Bronchial epithelial cell (primary cell): Measurements from ENCODE around the gene AGBL5. TPM values are rescaled to one million over a fixed set of nuclear protein-coding genes. Genes with fewer than 3 reads are reported as not detected.
"Not testable (repeated sequence)": the region's sequence is repeated elsewhere in the genome, so short reads cannot be mapped to it uniquely, and the experiment has no call there.

Source experiments
- DNase-seq: peaks from one replicate; pipeline ENCODE4 v3.0.0-alpha.2; 2010; ENCODE audit warnings: low read depth
- FAIRE-seq: peaks from 2 replicates; lab custom pipeline; 2011; peaks lifted over from hg19 to GRCh38; lab: Jason Lieb, UNC
- H3K27me3 ChIP-seq: 2 replicates; pipeline ENCODE4 v1.5.1; 2011; ENCODE audit warnings: low read length; ENCODE audit not compliant: control insufficient read depth, insufficient read depth
- H3K36me3 ChIP-seq: 2 replicates; pipeline ENCODE4 v1.5.1; 2011; ENCODE audit warnings: low read length; ENCODE audit not compliant: control insufficient read depth, insufficient read depth
- H3K4me3 ChIP-seq: 2 replicates; pipeline ENCODE4 v1.5.1; 2011; ENCODE audit warnings: mild to moderate bottlenecking, low read depth, low read length, control low read depth
- total RNA-seq: library from RNA; depleted of rRNA; stranded (reverse); fragments of >200 nt; gene quantifications from 2 replicates; pipeline ENCODE4 v1.2.1, GENCODE V29; 2014
- TF ChIP-seq, protein P1 (sequence below): IDR thresholded peaks from 2 replicates; pipeline ENCODE4 v1.5.1; 2011; ENCODE audit warnings: mild to moderate bottlenecking, moderate library complexity, low read length, control low read depth, inconsistent platforms; ENCODE audit not compliant: insufficient read depth, severe bottlenecking

The AGBL5 gene
- total RNA-seq, 1 donor from 2014 or later = 9.2 TPM

DNA sequence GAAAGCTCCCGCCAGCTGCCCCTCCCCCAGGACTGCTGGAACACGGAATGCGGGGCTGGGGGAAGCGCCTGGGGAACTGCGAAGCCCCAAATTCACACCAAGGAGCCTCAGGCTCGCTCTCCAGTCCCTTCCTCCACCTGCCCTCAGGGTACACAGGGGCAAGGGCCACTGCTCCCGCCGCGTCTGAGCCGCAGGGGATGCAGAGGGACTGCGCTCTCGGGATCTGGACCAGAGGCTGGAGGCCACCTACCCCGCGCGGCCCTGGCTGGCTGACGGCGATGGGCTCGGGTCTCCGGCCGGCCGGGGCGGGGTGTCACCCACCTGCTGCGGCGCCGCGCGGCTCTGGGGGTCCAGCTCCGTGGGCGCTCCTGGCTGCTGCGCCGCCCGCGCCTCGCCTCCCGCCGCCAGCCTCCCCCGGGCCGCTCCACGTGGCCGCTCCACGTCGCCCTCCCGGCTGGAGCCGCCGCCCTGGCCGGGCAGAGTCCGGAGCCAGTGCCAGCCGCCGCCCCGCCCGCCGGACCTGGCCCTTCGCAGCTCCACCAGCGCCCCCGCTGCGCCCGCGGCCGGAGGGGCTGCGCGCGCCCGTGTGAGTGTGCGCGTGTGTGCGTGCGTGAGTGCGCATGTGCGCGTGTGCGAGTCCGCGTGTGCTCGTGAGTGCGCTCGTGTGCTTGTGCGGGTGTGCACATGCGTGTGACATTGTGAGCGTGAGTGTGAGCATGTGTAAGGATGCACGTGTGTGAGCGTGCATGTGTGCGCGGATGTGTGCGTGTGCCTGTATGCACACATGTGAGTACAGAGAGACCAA, 67.3 kb downstream of the AGBL5 start, which contains the start of gene CGREF1:
TSS of gene CGREF1 (minus strand) at position 604 of the 805 bp plus-strand sequence. CDS start 14,762 bp downstream, outside the sequence.
- Histone ChIP-seq H3K36me3 (no peaks in the 10 kb centered on the region), H3K27me3 (peaks cover 19% of the 10 kb centered on the region), H3K4me3 (peak within 1 kb of the TSS; percentile 28)
- TF ChIP-seq, protein P1, sequence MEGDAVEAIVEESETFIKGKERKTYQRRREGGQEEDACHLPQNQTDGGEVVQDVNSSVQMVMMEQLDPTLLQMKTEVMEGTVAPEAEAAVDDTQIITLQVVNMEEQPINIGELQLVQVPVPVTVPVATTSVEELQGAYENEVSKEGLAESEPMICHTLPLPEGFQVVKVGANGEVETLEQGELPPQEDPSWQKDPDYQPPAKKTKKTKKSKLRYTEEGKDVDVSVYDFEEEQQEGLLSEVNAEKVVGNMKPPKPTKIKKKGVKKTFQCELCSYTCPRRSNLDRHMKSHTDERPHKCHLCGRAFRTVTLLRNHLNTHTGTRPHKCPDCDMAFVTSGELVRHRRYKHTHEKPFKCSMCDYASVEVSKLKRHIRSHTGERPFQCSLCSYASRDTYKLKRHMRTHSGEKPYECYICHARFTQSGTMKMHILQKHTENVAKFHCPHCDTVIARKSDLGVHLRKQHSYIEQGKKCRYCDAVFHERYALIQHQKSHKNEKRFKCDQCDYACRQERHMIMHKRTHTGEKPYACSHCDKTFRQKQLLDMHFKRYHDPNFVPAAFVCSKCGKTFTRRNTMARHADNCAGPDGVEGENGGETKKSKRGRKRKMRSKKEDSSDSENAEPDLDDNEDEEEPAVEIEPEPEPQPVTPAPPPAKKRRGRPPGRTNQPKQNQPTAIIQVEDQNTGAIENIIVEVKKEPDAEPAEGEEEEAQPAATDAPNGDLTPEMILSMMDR = no peak
- DNase-seq (no peak), FAIRE-seq (no peak)

DNA sequence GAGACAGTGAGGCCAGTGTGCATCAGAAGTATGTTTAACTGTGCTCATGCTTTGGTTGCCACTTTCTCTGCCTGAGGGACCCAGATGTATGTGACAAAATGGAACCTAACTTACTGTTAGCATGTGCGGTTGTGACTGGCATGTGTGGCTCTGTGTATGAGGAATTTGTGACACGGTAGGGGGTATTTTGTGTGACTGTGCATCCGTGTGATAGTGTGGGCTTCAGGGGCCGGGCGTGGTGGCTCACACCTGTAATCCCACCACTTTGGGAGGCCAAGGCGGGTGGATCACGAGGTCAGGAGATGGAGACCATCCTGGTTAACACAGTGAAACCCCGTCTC, 67.8 kb downstream of the AGBL5 start:
- H3K36me3 ChIP-seq, FAIRE-seq, DNase-seq: not testable (repeated sequence)
- Histone ChIP-seq H3K4me3 (peak overlapping the region; percentile 25), H3K27me3 (peaks cover 19% of the 10 kb centered on the region)

Other genes starting within 250 kb of the AGBL5 start
- gene DPYSL5, start 203.5 kb upstream of the AGBL5 start, total RNA-seq = not detected in 2 replicates
- 1.6 and 2.8 TPM in 2 replicates for gene MAPRE3, start 81.0 kb upstream of the AGBL5 start, total RNA-seq
- 15.8 and 17.3 TPM in 2 replicates for gene TMEM214, start 18.7 kb upstream of the AGBL5 start, total RNA-seq
- gene OST4, start 20.0 kb downstream of the AGBL5 start, total RNA-seq = 226 and 277 TPM in 2 replicates
- under 0.01 and 1.6 TPM in 2 replicates for gene EMILIN1, start 26.9 kb downstream of the AGBL5 start, total RNA-seq
- 0.53 and 0.77 TPM in 2 replicates for gene KHK, start 35.1 kb downstream of the AGBL5 start, total RNA-seq
- gene CGREF1, start 67.5 kb downstream of the AGBL5 start, total RNA-seq = 0.26 and 0.53 TPM in 2 replicates
- not detected in 2 replicates for gene ABHD1, start 72.1 kb downstream of the AGBL5 start, total RNA-seq
- 46.1 and 69.3 TPM in 2 replicates for gene PREB, start 83.0 kb downstream of the AGBL5 start, total RNA-seq
- gene PRR30, start 87.7 kb downstream of the AGBL5 start, total RNA-seq = not detected in 2 replicates
- under 0.01 TPM in 1 of 2 replicates, not detected in the other for gene TCF23, start 97.3 kb downstream of the AGBL5 start, total RNA-seq
- 184 and 257 TPM in 2 replicates for gene ATRAID, start 160.4 kb downstream of the AGBL5 start, total RNA-seq
- 6.3 and 21.1 TPM in 2 replicates for gene SLC5A6, start 160.6 kb downstream of the AGBL5 start, total RNA-seq
- gene CAD, start 165.7 kb downstream of the AGBL5 start, total RNA-seq = 21.6 and 24.3 TPM in 2 replicates
- gene SLC30A3, start 211.4 kb downstream of the AGBL5 start, total RNA-seq = not detected in 2 replicates
- not detected in 2 replicates for gene DNAJC5G, start 223.8 kb downstream of the AGBL5 start, total RNA-seq
- gene TRIM54, start 230.8 kb downstream of the AGBL5 start, total RNA-seq = not detected in 2 replicates